GM23338 (cell line): ENCODE data around the gene NUP214. TPM values are rescaled to one million over a fixed set of nuclear protein-coding genes. Genes with fewer than 3 reads are reported as not detected.

Source experiments
- ATAC-seq: fragments of 200-7000 bp; cut with Tn5 transposase; 3 replicates; pipeline ENCODE4 v1.9.1; 2020
- DNase-seq: peaks from one replicate; pipeline ENCODE4 v3.0.0-alpha.2; 2015; ENCODE audit warnings: low spot score
- H2AFZ ChIP-seq: fragments of 200-600 bp; sonication (generic); 2 replicates; pipeline ENCODE4 v1.8.0; 2016; ENCODE audit warnings: antibody characterized with exemption, mild to moderate bottlenecking, moderate library complexity
- H3F3A ChIP-seq: fragments of 200-600 bp; sonication (generic); replicated peaks from 2 replicates; pipeline ENCODE4 v1.8.0; 2017; ENCODE audit warnings: antibody characterized with exemption, mixed run types, low read depth
- H3K27ac ChIP-seq: fragments of 200-600 bp; sonication (generic); 2 replicates; pipeline ENCODE4 v1.6.1; 2016; ENCODE audit warnings: low read depth
- H3K27me3 ChIP-seq: fragments of 200-600 bp; sonication (generic); 2 replicates; pipeline ENCODE4 v1.8.0; 2016; ENCODE audit warnings: mild to moderate bottlenecking, mixed run types, moderate library complexity; ENCODE audit not compliant: insufficient read depth
- H3K36me3 ChIP-seq: fragments of 200-600 bp; sonication (generic); 2 replicates; pipeline ENCODE4 v1.8.0; 2016; ENCODE audit warnings: mild to moderate bottlenecking; ENCODE audit not compliant: insufficient read depth
- H3K4me1 ChIP-seq: fragments of 200-600 bp; sonication (generic); 2 replicates; pipeline ENCODE4 v1.8.0; 2016; ENCODE audit warnings: mild to moderate bottlenecking, moderate library complexity; ENCODE audit not compliant: insufficient read depth
- H3K4me2 ChIP-seq: fragments of 200-600 bp; sonication (generic); 2 replicates; pipeline ENCODE4 v1.7.1; 2017; ENCODE audit warnings: mixed run types
- H3K4me3 ChIP-seq: fragments of 200-600 bp; sonication (generic); 2 replicates; pipeline ENCODE4 v1.6.1; 2016; ENCODE audit warnings: mixed run types
- H3K79me2 ChIP-seq: fragments of 200-600 bp; sonication (generic); replicated peaks from 2 replicates; pipeline ENCODE4 v1.8.0; 2017; ENCODE audit warnings: mild to moderate bottlenecking; ENCODE audit not compliant: insufficient read depth
- H3K9me2 ChIP-seq: fragments of 200-600 bp; sonication (generic); 2 replicates; pipeline ENCODE4 v1.8.0; 2017; ENCODE audit not compliant: insufficient read depth
- H4K20me1 ChIP-seq: fragments of 200-600 bp; sonication (generic); replicated peaks from 2 replicates; pipeline ENCODE4 v1.8.0; 2017; ENCODE audit warnings: mild to moderate bottlenecking; ENCODE audit not compliant: insufficient read depth
- H3K27ac Mint-ChIP-seq: 2 replicates; pipeline ENCODE4 v1.8.0; 2020; ENCODE audit warnings: inconsistent platforms, mild to moderate bottlenecking, moderate library complexity, mixed read lengths
- H3K27me3 Mint-ChIP-seq: 3 replicates; pipeline ENCODE4 v1.8.0; 2022; ENCODE audit warnings: low read depth, mild to moderate bottlenecking, moderate library complexity, mixed read lengths, inconsistent platforms; ENCODE audit not compliant: insufficient read depth, poor library complexity
- H3K36me3 Mint-ChIP-seq: 3 replicates; pipeline ENCODE4 v1.8.0; 2021; ENCODE audit warnings: low read depth, mild to moderate bottlenecking, inconsistent platforms, moderate library complexity, mixed read lengths
- H3K4me1 Mint-ChIP-seq: 3 replicates; pipeline ENCODE4 v1.8.0; 2020; ENCODE audit warnings: mild to moderate bottlenecking, inconsistent platforms, mixed read lengths
- H3K4me3 Mint-ChIP-seq: 3 replicates; pipeline ENCODE4 v1.8.0; 2021; ENCODE audit warnings: moderate library complexity, mild to moderate bottlenecking, inconsistent platforms, mixed read lengths
- H3K9me3 Mint-ChIP-seq: 3 replicates; pipeline ENCODE4 v1.8.0; 2020; ENCODE audit warnings: moderate library complexity, mild to moderate bottlenecking, inconsistent platforms, mixed read lengths
- CREB1 ChIP-seq: fragments of 250-450 bp; sonication (Bioruptor Pico); IDR thresholded peaks from 2 replicates; pipeline ENCODE4 v1.5.0; 2020; ENCODE audit warnings: low read depth, mild to moderate bottlenecking, moderate library complexity
- CTCF ChIP-seq, 2 experiments: fragments of 200-600 bp in 1 of 2; sonication (generic) in 1 of 2; conservative IDR thresholded peaks; 2 replicates each; pipeline versions ENCODE4 v1.5.1 to v1.6.1; 2016 to 2017; ENCODE audit warnings: antibody characterized with exemption in 2 of 2, low read depth in 2 of 2, mild to moderate bottlenecking in 2 of 2, moderate library complexity in 1 of 2
- ETS1 ChIP-seq: IDR thresholded peaks from 2 replicates; pipeline ENCODE4 v1.6.1; 2016; ENCODE audit warnings: antibody characterized with exemption
- EZH2 ChIP-seq: fragments of 200-600 bp; sonication (generic); IDR thresholded peaks from one replicate; pipeline ENCODE4 v1.8.0; 2017; ENCODE audit warnings: antibody characterized with exemption, mild to moderate bottlenecking, low read depth; ENCODE audit not compliant: unreplicated experiment
- EZH2phosphoT487 ChIP-seq: fragments of 200-600 bp; sonication (generic); IDR thresholded peaks from one replicate; pipeline ENCODE4 v1.8.1; 2018; ENCODE audit warnings: antibody characterized with exemption; ENCODE audit not compliant: unreplicated experiment
- JUNB ChIP-seq: IDR thresholded peaks from one replicate; pipeline ENCODE4 v1.6.1; 2016; ENCODE audit warnings: antibody characterized with exemption; ENCODE audit not compliant: unreplicated experiment
- NANOG ChIP-seq: IDR thresholded peaks from 2 replicates; pipeline ENCODE4 v1.6.1; 2016; ENCODE audit warnings: antibody characterized with exemption, borderline replicate concordance
- POLR2AphosphoS5 ChIP-seq: IDR thresholded peaks from 2 replicates; pipeline ENCODE4 v1.6.1; 2016; ENCODE audit warnings: antibody characterized with exemption, low read depth
- REST ChIP-seq: IDR thresholded peaks from one replicate; pipeline ENCODE4 v1.6.1; 2018; ENCODE audit warnings: antibody characterized with exemption; ENCODE audit not compliant: unreplicated experiment
- STAT1 ChIP-seq: IDR thresholded peaks from one replicate; pipeline ENCODE4 v1.6.1; 2016; ENCODE audit warnings: antibody characterized with exemption; ENCODE audit not compliant: unreplicated experiment
- ZNF114 ChIP-seq: fragments of 250-450 bp; sonication (Bioruptor Pico); IDR thresholded peaks from 2 replicates; pipeline ENCODE4 v1.5.0; 2020; ENCODE audit warnings: mild to moderate bottlenecking, moderate library complexity
- ZNF331 ChIP-seq: fragments of 250-450 bp; sonication (Bioruptor Pico); IDR thresholded peaks from 2 replicates; pipeline ENCODE4 v1.5.0; 2020; ENCODE audit warnings: low read depth, mild to moderate bottlenecking, moderate library complexity
- ZNF462 ChIP-seq: fragments of 250-450 bp; sonication (Bioruptor Pico); IDR thresholded peaks from 2 replicates; pipeline ENCODE4 v1.5.0; 2020; ENCODE audit warnings: mild to moderate bottlenecking, moderate library complexity
- polyA plus RNA-seq: library from polyadenylated mRNA; unstranded; fragments of >200 nt; fragmentation: Nextera tagmentation; extraction: Ambion mirVana; gene quantifications from 2 replicates; pipeline ENCODE4 v1.2.1, GENCODE V29; 2016
- total RNA-seq: library from RNA; depleted of rRNA; stranded (reverse); fragments of >200 nt; shearing (Covaris generic); gene quantifications from 2 replicates; pipeline ENCODE4 v1.2.3, GENCODE V29; 2014

NUP214 gene
- total and polyA plus RNA-seq, 2 experiments from 2014 or later = 36.0 to 57.0 TPM

- Mint-ChIP-seq H3K4me3 (no peak overlapping the region), H3K27me3 (peaks cover 38% of the 10 kb centered on the region), H3K36me3 (no peaks in the 10 kb centered on the region), H3K4me1 (peaks cover 33% of the 10 kb centered on the region), H3K27ac (no peak overlapping the region), H3K9me3 (no peaks in the 10 kb centered on the region)
- TF ChIP-seq CTCF (conservative IDR thresholded peaks at IDR 0.05; ENCODE audit: low read depth in 2 of 2) (no peak), JUNB (no peak), ZNF331 (CRISPR knock-in tag) (no peak), ZNF462 (CRISPR knock-in tag) (no peak), ZNF114 (CRISPR knock-in tag) (no peak), CREB1 (no peak), EZH2phosphoT487 (no peak), ETS1 (no peak), NANOG (no peak), POLR2AphosphoS5 (no peak), REST (no peak), STAT1 (no peak), EZH2 (no peak)
- Histone ChIP-seq H3K4me3 (peak overlapping the region; percentile 73), H4K20me1 (no peaks in the 10 kb centered on the region), H3K9me2 (no peaks in the 10 kb centered on the region), H3K27ac (no peak overlapping the region), H3K27me3 (peaks cover 27% of the 10 kb centered on the region), H3K4me2 (peak overlapping the region; percentile 85), H3F3A (peaks cover 22% of the 10 kb centered on the region; the same call in 1 of the 2 replicates), H3K79me2 (no peaks in the 10 kb centered on the region), H3K4me1 (peaks cover 7% of the 10 kb centered on the region; the same call in 1 of the 2 replicates), H2AFZ (no peak overlapping the region), H3K36me3 (no peaks in the 10 kb centered on the region)
- no peak; the same call in 2 of the 3 replicates for ATAC-seq
- no peak for DNase-seq
Measured at GRCh38 chr9:131276891-131277286, 151.5 kb downstream of the NUP214 start.
